ENCODE measurements around the gene SPINK4. TPM values are rescaled to one million over a fixed set of nuclear protein-coding genes. Genes with fewer than 3 reads are reported as not detected.

The SPINK4 gene
- total and polyA plus RNA-seq, 8 donors, result 1.4 to 9.2 (median 1.5) TPM; not detected in 5

DNA sequence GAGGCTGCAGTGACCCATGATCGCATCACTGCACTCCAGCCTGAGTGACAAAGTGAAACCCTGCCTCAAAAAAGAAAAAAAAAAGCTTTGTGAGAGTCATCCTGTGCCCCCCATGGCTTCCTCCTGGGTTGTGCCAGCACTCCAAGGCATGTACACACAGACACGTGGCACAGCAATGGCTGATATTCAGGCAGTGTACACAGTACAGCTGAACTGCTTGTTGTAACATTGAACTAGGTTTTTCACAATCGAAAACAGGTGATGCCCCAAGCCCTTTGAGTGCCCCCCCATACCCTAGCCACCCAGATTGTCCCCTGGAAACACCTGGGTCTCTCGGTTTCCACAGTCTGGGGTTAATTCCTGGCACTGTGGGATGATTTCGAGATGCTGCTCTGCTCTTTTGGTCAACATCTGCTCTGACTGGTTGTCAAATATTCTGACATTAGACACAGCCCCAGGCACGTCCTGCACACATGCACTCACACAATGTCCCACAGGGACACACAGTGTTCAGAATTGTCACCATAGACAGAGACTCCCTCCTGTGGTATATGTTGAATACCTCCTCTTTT, 9.2 kb downstream of the SPINK4 start:
- Histone ChIP-seq H3K4me3 (no peak overlapping the region), H3K4me1 (no peaks in the 10 kb centered on the region), H3K9me3 (no peaks in the 10 kb centered on the region), H3K27ac (no peak overlapping the region), H3K27me3 (no peaks in the 10 kb centered on the region), H3K36me3 (peaks cover 0 to 10% (median 0%) of the 10 kb centered on the region in 3 donors)
- DNase-seq (no peak), ATAC-seq (no peak), FAIRE-seq (no peak)
- WGBS, 2 donors, result 71 to 74% methylated on average over 6 of the region's 6 CpGs
- intact Hi-C loops (cut with DNase I), result loop anchor here in 1 of 3 donors (10.0 kb wide), 1 partner anchor 64 kb away; no protein-coding TSS in a partner anchor
- no peak for TF ChIP-seq CTCF (IDR thresholded peaks at IDR 0.05)

DNA sequence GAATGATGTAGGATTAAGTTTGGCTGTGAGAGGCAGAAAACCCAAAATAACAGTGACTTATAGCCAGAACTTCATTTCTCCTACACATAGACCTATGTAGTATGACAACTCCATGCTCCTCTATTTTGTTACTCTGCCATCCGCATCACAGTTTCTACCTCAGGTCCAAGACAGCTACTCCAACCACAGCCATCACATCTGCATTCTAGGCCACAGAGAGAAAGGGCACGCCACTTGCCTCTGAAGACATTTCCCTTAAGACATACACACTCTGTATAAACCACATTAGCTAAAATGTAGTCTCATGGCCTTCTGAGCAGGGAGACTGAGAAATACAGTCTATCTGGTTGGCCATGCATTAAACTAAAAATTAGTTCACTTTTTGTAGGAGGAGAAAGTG, 10.0 kb downstream of the SPINK4 start:
- no peak for DNase-seq
- no peaks in the 10 kb centered on the region for H3K9me3 ChIP-seq
- 92 to 100% methylated on average over 2 of the region's 2 CpGs for WGBS, 2 donors
- H3K27me3 ChIP-seq, result no peaks in the 10 kb centered on the region
- no peak for FAIRE-seq
- no peak overlapping the region for H3K27ac ChIP-seq
- H3K4me1 ChIP-seq, result no peaks in the 10 kb centered on the region
- peaks cover 0 to 18% (median 4%) of the 10 kb centered on the region in 3 donors for H3K36me3 ChIP-seq
- TF ChIP-seq CTCF (IDR thresholded peaks at IDR 0.05), result no peak
- intact Hi-C loops (cut with DNase I), result loop anchor here in 2 of 3 donors (10.0 kb wide), 2 partner anchors 55 to 65 kb away; no protein-coding TSS in a partner anchor
- no peak overlapping the region for H3K4me3 ChIP-seq
- ATAC-seq, result no peak

GRCh38 chr9:33250458-33250995, 10.6 kb downstream of the SPINK4 start:
- peak in 2 of 4 donors; percentile 64 to 68 for ATAC-seq
- no peak overlapping the region for H3K27ac ChIP-seq
- no peak overlapping the region for H3K4me3 ChIP-seq
- TF ChIP-seq CTCF (IDR thresholded peaks at IDR 0.05), result no peak
- WGBS, 2 donors, result 62 to 83% methylated on average over 1 of the region's 1 CpG
- no peak for FAIRE-seq
- DNase-seq, result no peak
- peaks cover 0 to 24% (median 9%) of the 10 kb centered on the region in 3 donors for H3K36me3 ChIP-seq
- H3K4me1 ChIP-seq, result no peaks in the 10 kb centered on the region
- H3K27me3 ChIP-seq, result no peaks in the 10 kb centered on the region
- intact Hi-C loops (cut with DNase I), result loop anchor here in 1 of 3 donors (10.0 kb wide), 1 partner anchor 54 kb away; no protein-coding TSS in a partner anchor
- H3K9me3 ChIP-seq, result no peaks in the 10 kb centered on the region

- Histone ChIP-seq H3K4me3 (no peak overlapping the region), H3K9me3 (no peaks in the 10 kb centered on the region), H3K4me1 (no peaks in the 10 kb centered on the region), H3K27ac (no peak overlapping the region), H3K36me3 (peaks cover 4 to 51% (median 24%) of the 10 kb centered on the region in 3 donors), H3K27me3 (no peaks in the 10 kb centered on the region)
- 96 to 98% methylated on average over 4 of the region's 4 CpGs for WGBS, 2 donors
- no peak for FAIRE-seq
- no peak for ATAC-seq
- no peak for TF ChIP-seq CTCF (IDR thresholded peaks at IDR 0.05)
- intact Hi-C loops (cut with DNase I), result loop anchor here in 1 of 3 donors (10.0 kb wide), 1 partner anchor 51 kb away; no protein-coding TSS in a partner anchor
- DNase-seq, result no peak
Observed at GRCh38 chr9:33254211-33254610, 14.2 kb downstream of the SPINK4 start.

- Histone ChIP-seq H3K4me1 (no peaks in the 10 kb centered on the region), H3K4me3 (no peak overlapping the region), H3K36me3 (peaks cover 4 to 57% (median 31%) of the 10 kb centered on the region in 3 donors), H3K9me3 (no peaks in the 10 kb centered on the region), H3K27me3 (no peaks in the 10 kb centered on the region), H3K27ac (no peak overlapping the region)
- no peak for DNase-seq
- ATAC-seq, result no peak
- intact Hi-C loops (cut with DNase I), result loop anchor here in 1 of 3 donors (10.0 kb wide), 1 partner anchor 50 kb away; no protein-coding TSS in a partner anchor
- FAIRE-seq, result no peak
- TF ChIP-seq CTCF (IDR thresholded peaks at IDR 0.05), result no peak
- WGBS, 2 donors, result 91 to 95% methylated on average over 8 of the region's 8 CpGs
Observed at GRCh38 chr9:33255014-33255413, 15.0 kb downstream of the SPINK4 start.

All from pancreas (tissue), 10 donors.